ENCODE results near the gene USP6NL.

The USP6NL gene

GRCh38 chr10:11548065-11548767 is 63.2 kb downstream of the USP6NL start:
- no peak for DNase-seq

DNA sequence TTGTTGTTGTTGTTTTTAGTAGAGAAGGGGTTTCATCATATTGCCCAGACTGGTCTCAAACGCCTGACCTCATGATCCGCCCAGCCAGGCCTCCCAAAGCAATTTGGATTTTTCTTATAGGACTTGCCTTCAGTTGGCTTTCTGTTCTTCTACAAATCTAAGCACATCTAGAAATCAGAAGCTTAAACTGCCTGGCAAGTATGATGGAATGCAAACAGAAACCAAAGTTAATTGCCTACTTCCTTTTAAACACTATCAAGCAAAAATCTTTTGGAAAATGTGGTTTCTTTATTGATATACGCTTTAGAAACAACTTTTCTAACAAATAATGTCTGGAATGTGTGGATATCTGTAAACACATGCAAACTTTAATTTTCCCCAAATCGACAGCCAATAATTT is 64.9 kb downstream of the USP6NL start:
- no peak for DNase-seq

DNA sequence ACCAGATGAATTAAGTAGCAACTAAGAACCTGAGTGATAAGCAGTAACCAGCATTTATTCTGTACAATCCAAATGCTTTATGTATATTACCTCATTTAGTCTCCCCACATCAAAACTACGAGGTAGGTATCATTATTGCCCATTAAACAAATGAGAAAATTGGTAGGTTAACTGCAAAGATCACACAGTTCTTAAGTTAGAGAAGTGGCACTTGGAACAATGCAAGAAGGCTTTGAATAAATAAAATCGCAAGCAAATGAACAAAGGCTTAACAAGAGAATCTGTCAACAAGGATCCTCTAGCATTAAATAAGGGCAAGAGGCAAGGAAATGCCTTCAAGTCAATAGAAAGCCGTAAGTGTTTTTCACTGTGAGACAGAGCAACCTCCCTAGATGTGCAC is 70.2 kb downstream of the USP6NL start:
- DNase-seq, result no peak

DNA sequence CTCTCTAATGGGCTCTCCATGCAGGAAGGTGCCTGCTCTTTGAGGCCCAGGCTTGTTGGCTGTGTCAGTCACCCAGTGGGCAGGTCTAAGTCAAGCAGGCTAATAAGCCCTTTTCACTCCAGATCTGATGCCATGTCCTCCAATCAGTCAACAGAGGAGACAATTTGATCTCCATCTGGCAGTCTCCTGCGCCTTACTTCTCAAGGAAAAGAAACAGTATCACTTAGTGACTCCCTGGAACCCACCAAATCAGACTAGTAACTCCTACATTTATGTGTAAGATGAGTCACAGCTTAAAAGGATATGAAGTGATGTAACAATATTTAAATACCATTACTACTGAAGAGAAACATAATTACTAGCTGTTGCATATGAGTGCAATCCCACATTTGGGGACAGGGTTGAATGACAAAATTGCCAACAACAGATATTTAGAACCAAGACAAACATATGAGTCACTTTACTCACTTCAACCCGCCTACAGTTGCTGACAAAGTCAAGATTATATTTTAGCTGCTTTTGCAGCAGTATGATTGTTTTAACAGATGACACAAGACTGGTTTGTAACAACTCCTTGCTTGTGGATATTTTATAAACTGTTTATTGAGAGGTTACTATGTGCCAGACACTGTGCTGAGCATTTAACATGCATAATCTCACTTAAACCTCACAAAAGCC is 72.1 kb downstream of the USP6NL start:
- DNase-seq, result no peak

- DNase-seq, result no peak
These were observed 72.6 kb downstream of the USP6NL start for GRCh38 chr10:11538834-11539190.

- no peak for DNase-seq
These were observed 75.2 kb downstream of the USP6NL start for GRCh38 chr10:11536228-11536627.

DNA sequence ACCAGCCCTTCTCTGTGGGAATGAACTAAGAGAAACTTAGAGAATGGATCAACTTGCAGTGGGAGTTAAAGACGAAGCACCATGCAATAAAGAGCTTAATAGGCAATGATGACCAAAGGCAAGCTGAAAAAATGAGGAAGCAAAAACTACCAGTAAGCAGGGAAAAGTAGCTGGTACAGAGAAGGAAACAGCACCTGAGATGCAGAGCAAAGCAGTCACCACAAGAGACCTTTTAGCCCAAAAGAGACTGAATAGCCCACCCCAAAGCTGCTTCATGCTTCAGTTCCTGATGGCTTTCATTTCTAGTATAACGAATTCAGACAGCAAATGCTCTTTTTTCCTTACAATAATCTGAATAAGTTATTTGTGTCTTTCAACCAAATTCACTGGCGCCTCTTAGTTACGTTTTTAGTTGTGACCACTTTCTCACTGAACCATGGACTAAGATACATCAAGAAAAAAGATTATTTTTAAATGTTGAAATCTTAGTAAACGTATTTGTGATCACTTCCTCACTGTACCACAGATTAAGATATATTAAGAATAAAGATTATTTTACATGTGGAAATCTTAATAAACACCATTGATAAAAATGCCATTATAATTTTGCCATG is 76.0 kb downstream of the USP6NL start:
- no peak for DNase-seq

GRCh38 chr10:11533328-11533781 is 78.1 kb downstream of the USP6NL start:
- DNase-seq, result no peak

- DNase-seq, result no peak
These were observed 79.1 kb downstream of the USP6NL start for GRCh38 chr10:11532306-11532705.

GRCh38 chr10:11530806-11531205 is 80.6 kb downstream of the USP6NL start:
- DNase-seq, result no peak

- no peak for DNase-seq
These were observed 82.1 kb downstream of the USP6NL start for GRCh38 chr10:11529276-11529903.

GRCh38 chr10:11528286-11528685 is 83.2 kb downstream of the USP6NL start:
- no peak for DNase-seq

- no peak for DNase-seq
These were observed 83.7 kb downstream of the USP6NL start for GRCh38 chr10:11527691-11528255.

- no peak for DNase-seq
These were observed 84.4 kb downstream of the USP6NL start for GRCh38 chr10:11527068-11527467.

DNA sequence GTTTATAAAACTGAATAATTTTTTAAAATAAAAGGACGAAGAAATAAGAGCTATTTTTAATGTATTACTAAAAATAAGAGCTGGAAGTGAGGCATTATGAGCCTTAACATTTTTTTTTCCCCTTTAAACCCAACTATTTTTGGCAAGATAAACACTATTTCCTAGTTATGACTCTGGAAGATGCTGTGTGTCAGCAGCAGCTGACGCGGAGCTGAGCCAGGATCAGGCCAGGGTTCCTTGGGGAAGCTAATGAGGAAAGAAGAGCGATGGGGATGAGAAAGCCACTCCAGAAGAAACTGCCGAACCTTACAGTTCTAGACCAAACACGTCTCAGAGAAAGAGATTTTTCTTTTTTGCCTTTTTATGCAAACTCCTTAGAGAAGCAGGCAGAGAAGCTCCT is 85.9 kb downstream of the USP6NL start:
- no peak for DNase-seq

DNA sequence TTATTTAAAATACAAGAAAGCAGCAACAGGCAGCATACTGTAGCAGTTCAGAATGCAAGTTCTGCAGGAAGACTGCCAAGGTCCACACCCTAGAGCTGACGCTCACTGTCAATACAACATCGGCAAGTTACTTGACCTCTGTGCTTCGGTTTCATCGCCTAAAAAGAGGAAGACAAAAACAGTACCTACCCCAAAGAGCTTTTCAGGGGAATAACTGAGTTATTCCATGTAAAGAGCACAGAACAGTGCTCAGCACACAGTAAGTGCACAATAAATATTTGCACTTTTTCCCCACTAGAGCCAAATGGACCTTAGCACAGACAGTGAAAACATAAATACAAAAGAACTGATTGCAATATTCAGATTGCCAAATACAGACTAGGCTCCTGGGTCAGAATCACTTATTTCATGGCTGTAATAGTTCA is 88.6 kb downstream of the USP6NL start:
- DNase-seq, result no peak

DNA sequence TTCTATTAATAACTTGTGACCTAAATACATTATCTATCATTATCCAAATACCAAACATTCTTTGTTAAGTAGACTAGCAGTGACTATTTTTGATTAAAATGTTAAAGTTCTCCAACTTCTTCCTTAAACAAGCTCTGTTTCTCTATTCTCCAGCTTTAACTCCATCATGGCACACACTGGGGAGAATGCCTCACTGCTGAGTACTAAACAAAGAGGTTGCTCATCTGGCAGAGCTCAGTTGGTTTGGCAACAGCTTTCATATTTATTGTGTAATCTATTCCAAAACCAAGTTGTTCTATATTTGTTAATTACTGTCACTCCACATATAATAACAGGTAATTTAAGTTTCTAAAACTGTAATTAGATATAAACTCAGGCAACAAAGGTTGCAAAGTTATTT is 89.6 kb downstream of the USP6NL start:
- DNase-seq, result no peak

DNA sequence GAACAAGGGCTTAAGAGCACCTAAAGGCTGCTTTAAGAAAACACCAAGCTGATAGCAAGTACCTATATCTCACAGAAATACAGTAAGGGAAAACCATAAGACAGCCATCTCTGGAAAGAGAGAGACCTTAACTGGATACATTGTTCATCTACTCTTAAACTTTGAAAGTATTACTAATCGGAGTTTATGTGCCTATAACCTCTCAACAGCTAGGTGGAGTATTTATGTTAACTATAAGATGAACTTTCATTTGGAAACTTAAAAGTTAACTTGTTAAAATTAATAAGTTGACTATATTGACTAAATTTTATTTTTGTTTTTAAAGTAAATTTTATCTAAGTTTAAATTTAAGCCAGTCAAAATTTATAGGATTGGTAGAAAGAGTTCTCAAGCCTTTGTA is 90.6 kb downstream of the USP6NL start:
- DNase-seq, result no peak

DNA sequence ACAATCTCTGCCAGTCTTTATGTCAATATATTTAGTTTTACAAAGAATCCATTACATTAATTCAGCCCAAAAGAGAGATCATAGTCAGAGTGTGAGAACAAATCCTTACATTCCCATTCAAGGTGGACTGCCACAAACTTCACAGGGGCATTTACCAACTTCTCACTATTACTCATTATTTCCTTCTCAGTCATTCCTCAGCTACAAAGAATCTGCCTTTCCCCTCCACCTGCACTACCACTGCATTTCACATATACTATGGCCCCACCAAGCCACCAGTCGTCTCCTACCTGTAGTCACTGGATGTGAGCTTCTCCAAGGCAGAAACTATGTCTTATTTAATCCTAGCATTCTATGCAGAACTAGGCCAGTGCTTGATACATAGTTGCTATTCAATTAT is 94.3 kb downstream of the USP6NL start:
- DNase-seq, result no peak

DNA sequence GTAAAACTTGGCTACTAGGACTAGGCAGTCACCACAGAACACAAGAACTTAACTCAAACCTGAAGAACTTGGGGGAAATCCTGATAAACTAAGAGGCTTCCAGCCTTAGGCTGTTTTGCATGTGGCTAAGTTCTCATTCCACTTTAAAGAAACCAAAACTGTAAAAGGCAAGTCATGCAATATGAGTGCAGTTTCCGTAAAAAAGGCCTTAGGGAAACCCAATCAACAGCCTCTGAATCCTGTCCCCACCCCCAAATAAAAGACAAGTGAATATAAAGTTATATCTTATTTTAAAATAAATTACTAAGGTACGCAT is 95.1 kb downstream of the USP6NL start:
- DNase-seq, result no peak

GRCh38 chr10:11515596-11516430 is 95.6 kb downstream of the USP6NL start:
- no peak for DNase-seq

- DNase-seq, result no peak
These were observed 97.7 kb downstream of the USP6NL start for GRCh38 chr10:11513727-11514126.

DNA sequence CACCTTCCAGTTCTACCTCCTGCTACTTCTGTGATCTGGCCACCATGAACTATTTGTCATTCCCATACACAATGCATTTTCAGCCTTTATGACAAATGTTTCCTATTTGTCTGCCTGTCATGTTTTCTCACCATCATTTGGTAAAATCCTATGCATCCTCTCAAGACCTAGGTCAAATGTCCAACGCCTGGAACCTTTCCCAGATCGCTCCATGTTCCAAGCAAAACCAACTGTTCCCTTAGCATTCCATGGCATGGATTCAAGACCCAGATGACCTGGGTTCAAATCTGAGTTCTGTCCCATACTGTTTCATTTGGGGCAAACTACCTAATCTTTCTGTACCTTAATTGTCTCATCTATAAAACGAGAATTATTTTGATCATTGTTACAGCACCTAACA is 98.9 kb downstream of the USP6NL start:
- DNase-seq, result no peak
